HG03280 (cell line): ENCODE data around the gene TCERG1L.
"Not testable (repeated sequence)": the region's sequence is repeated elsewhere in the genome, so short reads cannot be mapped to it uniquely, and the experiment has no call there.

Experiments used
- ATAC-seq: cut with Tn5 transposase; IDR thresholded peaks from one replicate; pipeline ENCODE4 v1.9.1; 2021; ENCODE audit warnings: mild to moderate bottlenecking, moderate library complexity; ENCODE audit not compliant: unreplicated experiment

Gene TCERG1L

GRCh38 chr10:131250454-131251145 is 60.9 kb downstream of the TCERG1L start:
- no peak for ATAC-seq

GRCh38 chr10:131249955-131250344 is 61.6 kb downstream of the TCERG1L start:
- ATAC-seq, result no peak

GRCh38 chr10:131249238-131249954 is 62.1 kb downstream of the TCERG1L start:
- ATAC-seq, result no peak

GRCh38 chr10:131248376-131249165 is 63.0 kb downstream of the TCERG1L start:
- no peak for ATAC-seq

- no peak for ATAC-seq
Measured at GRCh38 chr10:131247873-131248272, 63.6 kb downstream of the TCERG1L start.

GRCh38 chr10:131246775-131247174 is 64.7 kb downstream of the TCERG1L start:
- no peak for ATAC-seq

GRCh38 chr10:131246089-131246488 is 65.4 kb downstream of the TCERG1L start:
- no peak for ATAC-seq

GRCh38 chr10:131245475-131246059 is 66.0 kb downstream of the TCERG1L start:
- no peak for ATAC-seq

GRCh38 chr10:131244836-131245235 is 66.7 kb downstream of the TCERG1L start:
- ATAC-seq, result no peak

GRCh38 chr10:131243076-131243475 is 68.4 kb downstream of the TCERG1L start:
- ATAC-seq, result no peak

- no peak for ATAC-seq
Measured at GRCh38 chr10:131242007-131242406, 69.5 kb downstream of the TCERG1L start.

- no peak for ATAC-seq
Measured at GRCh38 chr10:131240691-131241090, 70.8 kb downstream of the TCERG1L start.

- no peak for ATAC-seq
Measured at GRCh38 chr10:131239926-131240325, 71.6 kb downstream of the TCERG1L start.

GRCh38 chr10:131239450-131239849 is 72.1 kb downstream of the TCERG1L start:
- no peak for ATAC-seq

GRCh38 chr10:131238669-131239280 is 72.7 kb downstream of the TCERG1L start:
- ATAC-seq, result no peak

GRCh38 chr10:131237991-131238651 is 73.4 kb downstream of the TCERG1L start:
- no peak for ATAC-seq

GRCh38 chr10:131234606-131235005 is 76.9 kb downstream of the TCERG1L start:
- ATAC-seq, result not testable (repeated sequence)

GRCh38 chr10:131233611-131234258 is 77.8 kb downstream of the TCERG1L start:
- ATAC-seq, result no peak

- no peak for ATAC-seq
Measured at GRCh38 chr10:131231965-131232541, 79.5 kb downstream of the TCERG1L start.
